RWPE2 (cell line): ENCODE results near the gene PTHLH.

ENCODE experiments used
- ATAC-seq: fragments of 200-7000 bp; cut with Tn5 transposase; 3 replicates; pipeline ENCODE4 v1.9.1; 2021; ENCODE audit warnings: low read depth
- DNase-seq: peaks from one replicate; pipeline ENCODE4 v3.0.0-alpha.2; 2020; ENCODE audit warnings: low spot score
- H3K27ac ChIP-seq: fragments of 450-650 bp; 2 replicates; pipeline ENCODE4 v1.5.1; 2017; ENCODE audit warnings: mild to moderate bottlenecking; ENCODE audit not compliant: poor library complexity, severe bottlenecking
- H3K27me3 ChIP-seq: fragments of 250-450 bp; sonication (Bioruptor Pico); 2 replicates; pipeline ENCODE4 v1.5.1; 2021; ENCODE audit warnings: mild to moderate bottlenecking, moderate library complexity; ENCODE audit not compliant: insufficient read depth, poor library complexity, severe bottlenecking
- H3K36me3 ChIP-seq: fragments of 250-450 bp; sonication (Bioruptor Pico); 2 replicates; pipeline ENCODE4 v1.5.1; 2020; ENCODE audit warnings: low read depth, mild to moderate bottlenecking, moderate library complexity
- H3K4me1 ChIP-seq: fragments of 250-450 bp; sonication (Bioruptor Pico); 2 replicates; pipeline ENCODE4 v1.5.1; 2021; ENCODE audit warnings: mild to moderate bottlenecking, moderate library complexity; ENCODE audit not compliant: insufficient read depth, poor library complexity, severe bottlenecking
- H3K4me3 ChIP-seq: fragments of 250-450 bp; sonication (Bioruptor Pico); 2 replicates; pipeline ENCODE4 v1.5.1; 2021; ENCODE audit warnings: mild to moderate bottlenecking, moderate library complexity; ENCODE audit not compliant: severe bottlenecking
- H3K9me3 ChIP-seq: fragments of 250-450 bp; sonication (Bioruptor Pico); 2 replicates; pipeline ENCODE4 v1.5.1; 2021; ENCODE audit warnings: mild to moderate bottlenecking, moderate library complexity; ENCODE audit not compliant: severe bottlenecking
- CTCF ChIP-seq: fragments of 450-650 bp; IDR thresholded peaks from one replicate; pipeline ENCODE4 v1.5.1; 2017; ENCODE audit warnings: mild to moderate bottlenecking, moderate library complexity; ENCODE audit not compliant: poor library complexity, severe bottlenecking

PTHLH gene

GRCh38 chr12:27924350-27925135 lies 48.0 kb downstream of the PTHLH start:
- Histone ChIP-seq H3K4me3 (no peak overlapping the region), H3K27ac (no peak overlapping the region), H3K36me3 (no peaks in the 10 kb centered on the region), H3K27me3 (no peaks in the 10 kb centered on the region), H3K4me1 (no peaks in the 10 kb centered on the region), H3K9me3 (no peaks in the 10 kb centered on the region)
- TF ChIP-seq CTCF = no peak
- ATAC-seq = no peak
- no peak for DNase-seq

DNA sequence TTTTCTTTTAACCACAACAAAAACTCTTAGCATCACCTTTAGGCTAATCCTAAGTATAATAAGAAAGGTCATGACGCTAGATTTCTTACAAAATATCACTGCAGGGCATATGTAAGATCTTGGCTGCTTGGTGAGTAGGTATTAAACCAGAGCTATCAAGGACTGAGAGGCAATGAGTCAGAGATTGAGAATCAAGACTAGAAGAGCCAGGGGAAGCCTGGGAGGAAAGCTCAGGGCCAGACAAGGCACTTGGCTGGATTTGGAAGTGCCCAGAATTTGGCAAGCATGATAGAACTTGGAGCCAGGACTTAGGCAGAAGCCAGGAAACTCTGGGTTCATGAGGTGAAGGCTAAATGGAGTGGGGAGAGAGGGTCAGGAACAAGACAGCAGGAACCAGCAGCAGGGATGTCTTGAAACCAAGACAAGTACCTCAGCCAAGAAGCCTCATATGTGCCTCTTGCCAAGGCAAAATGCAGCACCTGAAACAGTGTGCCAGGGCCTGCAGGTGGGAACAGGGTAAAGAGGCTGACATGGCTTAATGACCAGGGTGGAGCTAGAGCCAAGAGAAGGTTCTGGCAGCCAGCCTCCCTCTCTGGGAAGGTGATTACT lies 49.9 kb downstream of the PTHLH start:
- no peak overlapping the region for H3K27ac ChIP-seq

GRCh38 chr12:27919671-27920235 lies 52.8 kb downstream of the PTHLH start:
- no peak overlapping the region for H3K27ac ChIP-seq

More for the DNA sequence above, 49.9 kb downstream of the PTHLH start:
- TF ChIP-seq CTCF = no peak
- Histone ChIP-seq H3K4me3 (no peak overlapping the region), H3K9me3 (no peaks in the 10 kb centered on the region), H3K4me1 (no peaks in the 10 kb centered on the region), H3K27me3 (no peaks in the 10 kb centered on the region), H3K36me3 (no peaks in the 10 kb centered on the region)
- peak; percentile 85 for ATAC-seq
- no peak for DNase-seq

GRCh38 chr12:27915536-27915935 lies 57.0 kb downstream of the PTHLH start:
- H3K4me1 ChIP-seq = no peaks in the 10 kb centered on the region
- H3K27ac ChIP-seq = no peak overlapping the region
- DNase-seq (no peak), ATAC-seq (no peak)
- no peaks in the 10 kb centered on the region for H3K36me3 ChIP-seq
- no peak for TF ChIP-seq CTCF
- no peaks in the 10 kb centered on the region for H3K9me3 ChIP-seq
- H3K4me3 ChIP-seq = no peak overlapping the region
- H3K27me3 ChIP-seq = no peaks in the 10 kb centered on the region

More at GRCh38 chr12:27919671-27920235, 52.8 kb downstream of the PTHLH start:
- DNase-seq = no peak
- H3K4me3 ChIP-seq = no peak overlapping the region
- no peaks in the 10 kb centered on the region for H3K36me3 ChIP-seq
- no peaks in the 10 kb centered on the region for H3K27me3 ChIP-seq
- H3K4me1 ChIP-seq = no peaks in the 10 kb centered on the region
- no peaks in the 10 kb centered on the region for H3K9me3 ChIP-seq
- no peak for TF ChIP-seq CTCF
- no peak for ATAC-seq
